Small intestine (tissue), 7 donors: Measurements from ENCODE around the gene USP14. TPM values are rescaled to one million over a fixed set of nuclear protein-coding genes. Genes with fewer than 3 reads are reported as not detected.

Source experiments
- DNase-seq, 2 donors: peaks; one replicate each; pipeline versions ENCODE4 v3.0.0 to v3.0.0-alpha.2; 2013
- FAIRE-seq: peaks from 2 replicates; lab custom pipeline; 2012; peaks lifted over from hg19 to GRCh38; lab: Jason Lieb, UNC
- H3K27ac ChIP-seq, 3 donors: one replicate each; pipeline ENCODE4 v1.5.1; 2013; ENCODE audit warnings: low read length in 2 of 3, mild to moderate bottlenecking in 2 of 3, control low read depth in 1 of 3, inconsistent platforms in 1 of 3, low read depth in 1 of 3, moderate library complexity in 1 of 3
- H3K27me3 ChIP-seq, 3 donors: one replicate each; pipeline ENCODE4 v1.6.1; 2013; ENCODE audit warnings: low read length in 3 of 3, inconsistent platforms in 1 of 3; ENCODE audit not compliant: control insufficient read depth in 3 of 3, insufficient read depth in 3 of 3
- H3K36me3 ChIP-seq, 3 donors: one replicate each; pipeline ENCODE4 v1.6.1; 2013; ENCODE audit warnings: low read length in 3 of 3, inconsistent platforms in 1 of 3, low read depth in 1 of 3, mild to moderate bottlenecking in 1 of 3, moderate library complexity in 1 of 3; ENCODE audit not compliant: control insufficient read depth in 3 of 3, insufficient read depth in 2 of 3
- H3K4me1 ChIP-seq, 3 donors: one replicate each; pipeline ENCODE4 v1.6.1; 2013; ENCODE audit warnings: low read length in 2 of 3, inconsistent platforms in 1 of 3, low read depth in 1 of 3, mild to moderate bottlenecking in 1 of 3, moderate library complexity in 1 of 3; ENCODE audit not compliant: control insufficient read depth in 3 of 3, insufficient read depth in 2 of 3
- H3K4me3 ChIP-seq, 3 donors: one replicate each; pipeline ENCODE4 v1.5.1; 2013; ENCODE audit warnings: low read length in 3 of 3, control low read depth in 1 of 3, inconsistent platforms in 1 of 3, low read depth in 1 of 3, mild to moderate bottlenecking in 1 of 3, moderate library complexity in 1 of 3
- H3K9me3 ChIP-seq, 2 donors: one replicate each; pipeline ENCODE4 v1.6.1; 2013; ENCODE audit warnings: low read depth in 1 of 2, low read length in 1 of 2; ENCODE audit not compliant: control insufficient read depth in 2 of 2, insufficient read depth in 1 of 2
- WGBS, 3 donors: extraction: QIAGEN DNeasy Blood & Tissue Kit; methylation state at CpG; one replicate each; pipeline ENCODE4 v1.1.7; 2013; 5-methylcytosine and 5-hydroxymethylcytosine counted together
- polyA plus RNA-seq, 4 donors: library from polyadenylated mRNA; stranded (reverse) in 3 of 4; unstranded in 1 of 4; fragments of 200-250 nt in 3 of 4; fragments of 120-200 nt in 1 of 4; gene quantifications; one replicate each; pipeline versions ENCODE4 v1.2.1 to v1.2.3, GENCODE V29; 2013
- donor health status: healthy with polysubstance abuse.
- donor health status: control.
- donor health status: control.
- donor health status: Bipolar disorder and iron deficiency.
- donor health status: healthy.

The USP14 gene
- polyA plus RNA-seq, 4 donors, result 9.2 to 32.3 (median 19.0) TPM

DNA sequence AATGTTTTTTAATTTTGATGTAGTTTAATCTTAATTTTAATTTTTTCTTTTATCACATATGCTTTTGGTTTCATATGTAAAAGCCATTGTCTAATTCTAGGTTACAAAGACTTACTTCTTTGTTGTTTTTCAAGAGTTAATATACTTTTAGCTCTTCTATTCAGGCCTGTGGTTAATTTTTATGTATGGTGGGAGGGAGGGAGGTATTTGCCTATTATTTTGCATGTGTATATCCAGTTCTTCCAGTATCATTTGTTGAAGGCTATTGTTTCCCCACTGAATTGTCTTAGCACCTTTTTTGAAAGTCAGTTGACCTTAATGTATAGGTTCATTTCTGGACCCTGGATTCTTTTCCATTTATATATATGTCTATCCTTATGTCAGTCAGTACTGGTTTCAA, 23.4 kb downstream of the USP14 start:
- no peak for DNase-seq
- no peak for FAIRE-seq
- Histone ChIP-seq H3K27me3 (no peaks in the 10 kb centered on the region), H3K4me1 (no peaks in the 10 kb centered on the region), H3K27ac (no peak overlapping the region), H3K4me3 (no peak overlapping the region), H3K9me3 (no peaks in the 10 kb centered on the region), H3K36me3 (peaks cover 4 to 23% (median 8%) of the 10 kb centered on the region in 3 donors)

DNA sequence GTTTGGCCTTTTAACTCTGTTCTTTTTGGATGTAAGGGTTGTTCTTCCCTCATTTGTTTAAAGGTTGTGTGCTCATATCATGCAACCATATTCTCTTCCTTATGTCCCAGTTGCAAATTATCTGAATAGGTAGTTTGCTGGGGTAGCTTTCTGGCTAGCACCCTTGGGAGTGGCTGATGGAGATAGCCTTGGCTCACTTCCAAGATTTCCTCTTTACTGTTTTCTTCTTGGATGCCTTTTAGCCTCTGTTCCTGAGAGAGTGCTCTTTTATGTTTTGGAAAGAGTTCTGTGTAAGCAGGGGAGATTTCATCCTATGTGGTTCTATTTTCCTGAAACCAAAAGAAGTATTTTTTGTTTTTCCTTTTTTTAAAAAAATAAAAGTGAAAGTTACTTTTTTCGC, 25.4 kb downstream of the USP14 start:
- H3K27me3 ChIP-seq, result no peaks in the 10 kb centered on the region
- no peak overlapping the region for H3K27ac ChIP-seq
- DNase-seq (peak in 1 of 2 donors; percentile 11), FAIRE-seq (no peak)
- no peaks in the 10 kb centered on the region for H3K9me3 ChIP-seq
- no peak overlapping the region for H3K4me3 ChIP-seq
- 87 to 98% (median 88%) methylated on average over 1 of the region's 1 CpG for WGBS, 3 donors
- H3K4me1 ChIP-seq, result no peaks in the 10 kb centered on the region
- H3K36me3 ChIP-seq, result peaks cover 4 to 20% (median 8%) of the 10 kb centered on the region in 3 donors

DNA sequence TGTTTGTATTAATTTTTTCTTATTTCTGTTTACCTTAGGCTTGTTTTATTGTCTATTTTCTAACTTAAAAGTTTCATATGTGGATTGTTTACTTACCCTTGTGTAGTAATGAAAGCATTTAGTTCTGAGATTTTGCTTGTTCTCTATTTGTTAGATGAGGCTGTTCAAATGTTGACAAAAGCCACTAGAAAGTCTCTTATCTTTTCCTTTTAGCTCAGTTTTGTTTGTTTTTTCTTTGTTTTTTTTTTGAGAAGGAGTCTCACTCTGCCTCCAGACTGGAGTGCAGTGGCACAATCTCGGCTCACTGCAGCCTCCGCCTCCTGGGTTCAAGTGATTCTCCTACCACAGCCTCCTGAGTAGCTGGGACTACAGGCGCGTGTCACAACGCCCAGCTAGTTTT, 30.9 kb downstream of the USP14 start:
- no peak for DNase-seq
- Histone ChIP-seq H3K4me3 (no peak overlapping the region), H3K4me1 (no peaks in the 10 kb centered on the region), H3K9me3 (no peaks in the 10 kb centered on the region), H3K27ac (no peak overlapping the region), H3K27me3 (no peaks in the 10 kb centered on the region), H3K36me3 (peaks cover 0 to 14% (median 0%) of the 10 kb centered on the region in 3 donors)
- FAIRE-seq, result no peak
- WGBS, 3 donors, result 95 to 100% (median 96%) methylated on average over 5 of the region's 5 CpGs

DNA sequence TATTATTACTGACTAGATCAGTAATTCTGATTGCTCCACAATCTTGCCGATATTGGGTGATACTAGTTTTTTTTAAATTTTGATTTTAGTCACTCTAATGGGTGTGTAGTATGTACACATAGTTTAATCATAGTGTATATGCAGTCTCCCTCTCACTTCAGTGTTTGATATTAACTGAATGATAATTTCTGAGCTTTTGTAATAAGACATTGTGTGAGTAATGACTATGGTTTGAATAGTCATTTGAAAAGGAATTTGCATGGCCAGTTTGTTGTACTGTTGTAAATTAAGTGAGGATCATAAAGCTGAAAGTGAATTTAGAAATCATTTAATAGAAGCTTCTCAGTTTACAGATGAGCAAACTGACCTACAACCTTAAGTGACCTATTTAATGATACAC, 33.4 kb downstream of the USP14 start:
- H3K4me3 ChIP-seq, result no peak overlapping the region
- no peaks in the 10 kb centered on the region for H3K9me3 ChIP-seq
- H3K27ac ChIP-seq, result no peak overlapping the region
- peaks cover 0 to 4% (median 2%) of the 10 kb centered on the region in 3 donors for H3K36me3 ChIP-seq
- H3K27me3 ChIP-seq, result no peaks in the 10 kb centered on the region
- 88 to 92% (median 90%) methylated on average over 1 of the region's 1 CpG for WGBS, 3 donors
- DNase-seq (no peak), FAIRE-seq (no peak)
- H3K4me1 ChIP-seq, result no peaks in the 10 kb centered on the region

DNA sequence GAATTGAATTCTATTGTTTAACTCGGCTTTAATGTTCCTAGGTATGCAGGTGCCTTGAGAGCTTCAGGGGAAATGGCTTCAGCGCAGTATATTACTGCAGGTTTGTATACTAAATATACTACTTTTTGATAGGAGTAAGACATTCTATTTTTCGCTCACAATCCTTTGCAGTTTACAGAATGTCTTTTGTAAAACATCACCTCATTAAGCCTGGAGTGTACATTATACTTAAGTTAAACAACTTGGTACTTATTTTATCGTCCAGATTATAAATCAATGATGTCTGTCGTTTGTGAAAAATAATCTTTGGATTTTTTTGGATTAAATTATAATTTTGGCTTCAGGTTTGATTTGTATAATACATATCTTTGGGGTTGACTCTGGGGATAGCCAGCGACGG, 34.4 kb downstream of the USP14 start:
- FAIRE-seq (no peak), DNase-seq (no peak)
- no peak overlapping the region for H3K4me3 ChIP-seq
- H3K9me3 ChIP-seq, result no peaks in the 10 kb centered on the region
- H3K36me3 ChIP-seq, result peaks cover 0 to 8% (median 2%) of the 10 kb centered on the region in 3 donors
- H3K4me1 ChIP-seq, result no peaks in the 10 kb centered on the region
- H3K27me3 ChIP-seq, result no peaks in the 10 kb centered on the region
- H3K27ac ChIP-seq, result no peak overlapping the region
- 94 to 95% (median 95%) methylated on average over 7 of the region's 7 CpGs for WGBS, 3 donors

DNA sequence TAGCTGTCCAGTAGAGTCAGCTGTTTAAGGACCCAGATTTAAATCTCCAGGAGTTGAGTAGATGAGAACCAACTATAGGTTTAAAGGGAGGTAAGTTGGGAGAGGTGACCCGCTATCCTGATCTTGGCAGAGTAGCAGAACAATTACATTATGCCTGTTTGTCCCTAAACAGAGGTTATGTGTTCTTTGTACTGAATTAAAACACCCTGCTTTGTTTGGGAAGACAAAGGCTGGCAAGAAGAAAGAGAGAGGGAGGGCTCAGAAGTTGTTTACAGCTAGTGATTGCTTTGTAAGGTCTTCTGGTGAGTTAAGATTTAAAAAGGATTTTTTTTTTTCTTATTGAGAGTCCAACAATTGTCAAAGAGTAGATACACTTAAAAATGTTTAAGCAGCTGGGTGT, 37.3 kb downstream of the USP14 start:
- no peak for FAIRE-seq
- WGBS, 3 donors, result 97 to 100% (median 98%) methylated on average over 1 of the region's 1 CpG

DNA sequence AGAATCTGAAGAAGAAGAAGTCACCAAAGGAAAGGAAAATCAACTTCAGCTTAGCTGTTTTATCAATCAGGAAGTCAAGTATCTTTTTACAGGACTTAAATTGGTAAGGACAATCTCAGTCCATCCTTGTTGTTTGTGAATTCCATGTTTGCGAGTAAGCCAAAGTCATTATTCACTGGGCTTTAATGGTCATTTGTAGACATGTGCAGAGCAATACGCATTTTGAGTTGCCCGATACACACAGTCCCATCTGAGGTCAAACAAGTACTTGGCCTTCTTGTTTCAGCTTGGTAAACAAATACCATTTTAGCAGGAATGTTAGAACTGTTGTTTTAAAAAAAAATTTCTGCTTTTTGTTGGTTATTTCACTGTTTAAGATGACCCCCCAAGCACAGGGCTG, 40.9 kb downstream of the USP14 start:
- H3K36me3 ChIP-seq, result peaks cover 5 to 21% (median 7%) of the 10 kb centered on the region in 3 donors
- H3K27me3 ChIP-seq, result no peaks in the 10 kb centered on the region
- no peak overlapping the region for H3K4me3 ChIP-seq
- no peaks in the 10 kb centered on the region for H3K9me3 ChIP-seq
- DNase-seq, result no peak
- 93 to 99% (median 95%) methylated on average over 3 of the region's 3 CpGs for WGBS, 3 donors
- FAIRE-seq, result no peak
- no peak overlapping the region for H3K27ac ChIP-seq
- no peaks in the 10 kb centered on the region for H3K4me1 ChIP-seq

More for the DNA sequence above, 37.3 kb downstream of the USP14 start:
- no peak overlapping the region for H3K27ac ChIP-seq
- no peak for DNase-seq
- H3K4me1 ChIP-seq, result no peaks in the 10 kb centered on the region
- peaks cover 2 to 13% (median 6%) of the 10 kb centered on the region in 3 donors for H3K36me3 ChIP-seq
- no peaks in the 10 kb centered on the region for H3K27me3 ChIP-seq
- H3K9me3 ChIP-seq, result no peaks in the 10 kb centered on the region
- H3K4me3 ChIP-seq, result no peak overlapping the region

DNA sequence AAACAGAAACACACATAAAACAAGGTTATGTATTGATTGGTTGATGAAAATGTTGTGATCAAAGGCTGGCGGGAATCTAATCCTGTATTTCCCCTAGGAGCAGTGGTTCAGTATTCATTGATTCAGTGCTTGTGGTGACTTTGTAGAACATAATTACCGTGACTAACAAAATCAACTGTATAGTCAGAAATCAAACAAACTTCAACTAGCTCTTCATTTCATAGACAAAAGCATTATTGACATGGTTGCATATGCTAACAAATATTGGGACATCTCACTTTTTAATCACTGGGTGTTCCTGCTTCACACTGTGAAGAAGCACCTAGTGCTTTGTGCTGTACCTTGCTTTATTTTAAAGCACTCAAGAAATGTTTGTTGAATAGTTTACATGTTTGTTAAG, 41.4 kb downstream of the USP14 start:
- H3K27ac ChIP-seq, result no peak overlapping the region
- no peak overlapping the region for H3K4me3 ChIP-seq
- DNase-seq (no peak), FAIRE-seq (no peak)
- H3K27me3 ChIP-seq, result no peaks in the 10 kb centered on the region
- H3K4me1 ChIP-seq, result no peaks in the 10 kb centered on the region
- peaks cover 5 to 22% (median 7%) of the 10 kb centered on the region in 3 donors for H3K36me3 ChIP-seq
- WGBS, 3 donors, result 95 to 100% (median 97%) methylated on average over 2 of the region's 2 CpGs
- H3K9me3 ChIP-seq, result no peaks in the 10 kb centered on the region

DNA sequence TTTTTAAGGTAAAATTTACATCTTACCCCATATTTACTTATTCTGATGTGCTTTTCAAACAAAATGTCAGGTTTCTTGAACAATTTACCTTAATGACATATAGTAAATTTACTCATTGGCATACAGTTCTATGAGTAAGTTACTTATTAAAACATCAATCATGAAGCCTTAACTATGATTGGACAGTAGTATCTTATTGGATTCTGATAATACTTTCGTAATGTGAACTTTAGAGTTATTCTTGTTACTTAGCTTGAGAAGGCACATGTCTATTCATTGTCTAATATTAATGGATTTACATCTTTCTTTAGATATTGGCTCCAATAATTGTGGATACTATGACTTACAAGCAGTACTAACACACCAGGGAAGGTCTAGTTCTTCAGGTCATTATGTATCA, 51.7 kb downstream of the USP14 start:
- DNase-seq, result peak; percentile 37 to 52
- WGBS, 3 donors, result 25 to 77% (median 38%) methylated on average over 1 of the region's 1 CpG
- Histone ChIP-seq H3K27ac (no peak overlapping the region), H3K27me3 (no peaks in the 10 kb centered on the region), H3K9me3 (no peaks in the 10 kb centered on the region), H3K36me3 (peaks cover 6 to 17% (median 8%) of the 10 kb centered on the region in 3 donors), H3K4me3 (no peak overlapping the region), H3K4me1 (peaks cover 0 to 2% (median 0%) of the 10 kb centered on the region in 3 donors)
- peak; percentile 81 for FAIRE-seq
